Inflammatory macrophage treated with lipopolysaccharide for 1 hour (primary cell): ENCODE results near the gene C11orf54.
A peak's percentile ranks its signal among the peaks of the same experiment; 100 is the strongest.

ENCODE experiments used
- DNase-seq, 2 donors: peaks; one replicate each; pipeline ENCODE4 v3.0.0-alpha.2; 2020 to 2022

Gene C11orf54

GRCh38 chr11:93741094-93741881, at the start of gene C11orf54, which contains the start of gene TAF1D:
Gene C11orf54 (plus strand): TSS chr11:93741672. CDS start chr11:93747394, 5,722 bp downstream.
Gene TAF1D (minus strand): TSS chr11:93741495. CDS start chr11:93739304, 2,191 bp downstream.
- DNase-seq, result peak; percentile 97 to 99

GRCh38 chr11:93694109-93694508, 47.4 kb upstream of the C11orf54 start:
- no peak for DNase-seq

GRCh38 chr11:93694557-93694956, 46.9 kb upstream of the C11orf54 start:
- no peak for DNase-seq

- no peak for DNase-seq
These were observed 43.9 kb upstream of the C11orf54 start for GRCh38 chr11:93697611-93698010.

- DNase-seq, result no peak
These were observed 40.6 kb upstream of the C11orf54 start for GRCh38 chr11:93700830-93701229.

GRCh38 chr11:93704237-93704636, 37.2 kb upstream of the C11orf54 start:
- DNase-seq, result no peak

- DNase-seq, result no peak
These were observed 31.2 kb upstream of the C11orf54 start for GRCh38 chr11:93710239-93710638.

- no peak for DNase-seq
These were observed 28.8 kb upstream of the C11orf54 start for GRCh38 chr11:93712678-93713077.

GRCh38 chr11:93715797-93716396, 25.6 kb upstream of the C11orf54 start:
- DNase-seq, result no peak

- no peak for DNase-seq
These were observed 24.0 kb upstream of the C11orf54 start for GRCh38 chr11:93717501-93717900.

GRCh38 chr11:93718057-93718563, 23.4 kb upstream of the C11orf54 start:
- no peak for DNase-seq

- DNase-seq, result no peak
These were observed 22.2 kb upstream of the C11orf54 start for GRCh38 chr11:93719310-93719709.

GRCh38 chr11:93720522-93720921, 20.9 kb upstream of the C11orf54 start:
- no peak for DNase-seq

- no peak for DNase-seq
These were observed 17.4 kb upstream of the C11orf54 start for GRCh38 chr11:93724089-93724488.

GRCh38 chr11:93727985-93728791, 13.3 kb upstream of the C11orf54 start:
- DNase-seq, result no peak

- DNase-seq, result no peak
These were observed 12.7 kb upstream of the C11orf54 start for GRCh38 chr11:93728792-93729128.

- DNase-seq, result no peak
These were observed 12.3 kb upstream of the C11orf54 start for GRCh38 chr11:93729129-93729616.

GRCh38 chr11:93730108-93731107, 11.1 kb upstream of the C11orf54 start:
- DNase-seq, result no peak

GRCh38 chr11:93732237-93732892, 9.1 kb upstream of the C11orf54 start:
- DNase-seq, result no peak

GRCh38 chr11:93733474-93733873, 8.0 kb upstream of the C11orf54 start:
- DNase-seq, result no peak
